Measurements from ENCODE around the gene SUN2.
A peak's percentile ranks its signal among the peaks of the same experiment; 100 is the strongest.

DNA sequence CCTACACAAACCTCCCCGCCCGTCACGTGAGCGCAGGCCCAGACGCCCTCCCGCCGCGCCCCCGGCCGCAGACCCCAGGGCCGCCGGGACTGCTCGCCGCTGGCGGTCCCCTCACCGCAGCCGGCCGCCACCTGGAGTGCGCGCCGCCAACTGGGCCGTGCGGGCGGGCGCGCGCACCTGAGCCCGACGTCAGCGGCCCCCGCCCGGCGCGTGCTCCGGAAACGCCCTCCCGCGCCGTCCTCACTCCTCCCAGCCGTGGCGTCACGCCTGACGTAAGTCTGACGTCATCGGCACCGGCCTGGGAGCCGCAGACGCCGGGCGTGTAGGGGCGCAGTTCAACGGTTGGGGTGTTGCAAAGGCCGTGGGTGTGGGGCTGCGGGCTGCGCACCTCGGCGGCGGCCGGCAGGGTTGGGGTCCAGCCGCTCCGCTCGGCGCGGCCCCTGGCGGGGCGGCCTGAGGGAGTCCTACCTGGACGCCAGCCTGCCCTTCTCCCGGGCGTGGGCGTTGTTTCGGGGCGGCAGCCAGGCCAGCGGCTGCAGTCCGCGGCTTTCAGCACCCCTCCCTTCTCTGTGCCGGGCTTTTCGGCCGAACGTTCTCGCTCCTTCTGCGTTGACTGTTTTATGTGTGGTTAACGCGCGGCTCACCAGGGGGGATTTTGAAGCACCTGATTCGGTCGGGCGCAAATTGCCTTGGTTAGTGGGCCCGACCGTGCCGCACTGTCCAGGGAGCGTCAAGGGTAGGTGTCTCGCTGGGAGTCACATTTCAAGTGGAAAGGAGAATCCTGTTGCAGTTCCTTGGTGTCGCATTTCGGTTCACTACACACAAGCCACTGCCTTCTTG, 54.8 kb downstream of the SUN2 start, which contains the start of gene JOSD1:
- peak; percentile 43 for TF ChIP-seq CTCF (IDR thresholded peaks at IDR 0.05; ENCODE audit: poor library complexity, severe bottlenecking)
- no peak for TF ChIP-seq RAD21 (conservative IDR thresholded peaks at IDR 0.05)
- TF ChIP-seq EZH2 (IDR thresholded peaks at IDR 0.05; ENCODE audit: borderline replicate concordance, insufficient read depth, low read length, poor library complexity, severe bottlenecking), result no peak
- peak; percentile 86 for TF ChIP-seq EP300 (conservative IDR thresholded peaks at IDR 0.05; ENCODE audit: poor library complexity, severe bottlenecking)
- TF ChIP-seq MXI1 (conservative IDR thresholded peaks at IDR 0.05; ENCODE audit: poor library complexity, severe bottlenecking), result peak; percentile 73
- peak; percentile 98 for TF ChIP-seq POLR2AphosphoS5 (IDR thresholded peaks at IDR 0.05)
- TF ChIP-seq TAF1 (IDR thresholded peaks at IDR 0.05; ENCODE audit: low read depth), result peak; percentile 73
- TF ChIP-seq SMC3 (conservative IDR thresholded peaks at IDR 0.05; ENCODE audit: poor library complexity), result peak; percentile 21

Data from neural cell (in vitro differentiated cells).